Trophoblast cell (in vitro differentiated cells and primary cell): ENCODE data around the gene AIRE.

Source experiments
- DNase-seq, 2 donors: peaks; one replicate each; pipeline ENCODE4 v3.0.0-alpha.2; 2016
- H2AFZ ChIP-seq: 2 replicates; pipeline ENCODE4 v1.6.1; 2013; ENCODE audit warnings: low read length, moderate library complexity, mild to moderate bottlenecking; ENCODE audit not compliant: insufficient read depth, poor library complexity
- H2AK5ac ChIP-seq: 2 replicates; pipeline ENCODE4 v1.6.1; 2013; ENCODE audit warnings: mild to moderate bottlenecking, low read length
- H2BK120ac ChIP-seq: 2 replicates; pipeline ENCODE4 v1.6.1; 2013; ENCODE audit warnings: low read length, mild to moderate bottlenecking, moderate library complexity; ENCODE audit not compliant: insufficient read depth, poor library complexity
- H2BK12ac ChIP-seq: 2 replicates; pipeline ENCODE4 v1.6.1; 2013; ENCODE audit warnings: mild to moderate bottlenecking, low read length, moderate library complexity
- H2BK5ac ChIP-seq: 2 replicates; pipeline ENCODE4 v1.6.1; 2013; ENCODE audit warnings: low read length, low read depth, moderate library complexity, mild to moderate bottlenecking; ENCODE audit not compliant: poor library complexity
- H3K14ac ChIP-seq: 2 replicates; pipeline ENCODE4 v1.6.1; 2013; ENCODE audit warnings: mild to moderate bottlenecking, low read length
- H3K18ac ChIP-seq: 2 replicates; pipeline ENCODE4 v1.6.1; 2013; ENCODE audit warnings: mild to moderate bottlenecking, low read length
- H3K23ac ChIP-seq: 2 replicates; pipeline ENCODE4 v1.6.1; 2013; ENCODE audit warnings: low read length
- H3K27ac ChIP-seq: 2 replicates; pipeline ENCODE4 v1.5.1; 2013; ENCODE audit warnings: low read depth, mild to moderate bottlenecking, inconsistent platforms, low read length, moderate library complexity
- H3K27me3 ChIP-seq: 2 replicates; pipeline ENCODE4 v1.6.1; 2013; ENCODE audit warnings: inconsistent platforms, mild to moderate bottlenecking, low read length, moderate library complexity; ENCODE audit not compliant: insufficient read depth
- H3K36me3 ChIP-seq, 2 experiments: 1 replicate in 1 of 2; 2 replicates in 1 of 2; pipeline ENCODE4 v1.6.1; 2013; ENCODE audit warnings: low read length in 2 of 2, mild to moderate bottlenecking in 2 of 2, moderate library complexity in 1 of 2; ENCODE audit not compliant: insufficient read depth in 2 of 2, control insufficient read depth in 1 of 2
- H3K4ac ChIP-seq: 2 replicates; pipeline ENCODE4 v1.6.1; 2013; ENCODE audit warnings: low read depth, mild to moderate bottlenecking, low read length, moderate library complexity
- H3K4me1 ChIP-seq, 2 experiments: 1 replicate in 1 of 2; 2 replicates in 1 of 2; pipeline ENCODE4 v1.6.1; 2013; ENCODE audit warnings: low read length in 2 of 2, mild to moderate bottlenecking in 2 of 2, moderate library complexity in 1 of 2; ENCODE audit not compliant: insufficient read depth in 2 of 2, control insufficient read depth in 1 of 2
- H3K4me2 ChIP-seq: 2 replicates; pipeline ENCODE4 v1.6.1; 2013; ENCODE audit warnings: inconsistent platforms, mild to moderate bottlenecking, low read length, moderate library complexity
- H3K4me3 ChIP-seq: 2 replicates; pipeline ENCODE4 v1.5.1; 2013; ENCODE audit warnings: mild to moderate bottlenecking, low read depth, low read length, inconsistent platforms
- H3K79me1 ChIP-seq: one replicate; pipeline ENCODE4 v1.6.1; 2013; ENCODE audit warnings: low read length
- H3K79me2 ChIP-seq: 2 replicates; pipeline ENCODE4 v1.6.1; 2013; ENCODE audit warnings: low read length, mild to moderate bottlenecking; ENCODE audit not compliant: control insufficient read depth, insufficient read depth, poor library complexity
- H3K9ac ChIP-seq: 2 replicates; pipeline ENCODE4 v1.6.1; 2013; ENCODE audit warnings: mild to moderate bottlenecking, low read length
- H3K9me3 ChIP-seq: 2 replicates; pipeline ENCODE4 v1.6.1; 2013; ENCODE audit warnings: low read depth, mild to moderate bottlenecking, control low read depth, inconsistent platforms, low read length; ENCODE audit not compliant: insufficient read depth
- H4K12ac ChIP-seq: 2 replicates; pipeline ENCODE4 v1.6.1; 2013; ENCODE audit warnings: low read depth, mild to moderate bottlenecking, low read length, moderate library complexity
- H4K8ac ChIP-seq: 2 replicates; pipeline ENCODE4 v1.6.1; 2013; ENCODE audit warnings: low read depth, mild to moderate bottlenecking, low read length, moderate library complexity
- H4K91ac ChIP-seq: one replicate; pipeline ENCODE4 v1.6.1; 2013; ENCODE audit warnings: low read depth, mild to moderate bottlenecking, low read length, moderate library complexity
- WGBS: extraction: QIAGEN DNeasy Blood & Tissue Kit; methylation state at CpG from one replicate; pipeline ENCODE4 v1.1.7; 2013; ENCODE audit warnings: missing lambda C conversion rate; ENCODE audit not compliant: insufficient read length, insufficient coverage; ENCODE audit errors: extremely low coverage; 5-methylcytosine and 5-hydroxymethylcytosine counted together

Gene AIRE

DNA sequence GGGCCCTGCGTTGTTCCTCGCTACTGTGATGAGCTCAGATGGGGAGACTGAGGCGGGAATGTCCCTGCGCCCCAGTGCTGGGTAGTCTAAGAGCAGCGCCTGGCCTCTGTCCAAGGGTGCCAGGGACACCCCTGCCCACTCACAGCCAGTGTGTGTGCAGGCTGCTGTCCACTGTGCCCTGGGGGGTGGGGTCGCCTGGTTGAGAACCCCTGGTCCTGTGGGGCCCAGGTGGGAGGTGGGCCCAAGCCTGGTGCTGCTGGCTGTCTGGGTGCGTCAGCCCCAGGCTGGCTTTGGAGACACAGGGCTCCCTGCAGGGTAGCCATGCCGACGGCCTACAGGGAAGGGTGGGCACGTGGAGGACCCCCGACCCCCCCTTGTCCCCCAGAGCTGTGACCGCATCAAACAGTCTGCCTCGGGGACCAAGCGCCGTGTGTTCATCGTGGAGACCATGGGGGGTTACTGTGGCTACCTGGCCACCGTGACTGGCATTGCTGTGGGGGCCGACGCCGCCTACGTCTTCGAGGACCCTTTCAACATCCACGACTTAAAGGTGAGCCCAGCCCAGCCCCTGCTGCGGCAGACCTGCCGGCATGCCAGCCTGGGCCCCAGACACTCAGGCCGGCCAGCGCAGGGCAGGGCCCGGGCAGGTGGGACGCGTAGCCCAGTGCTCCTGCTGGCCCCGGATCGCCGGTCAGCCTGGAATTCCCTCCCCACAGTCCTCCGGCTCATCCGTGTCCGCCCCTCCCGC is 38.6 kb downstream of the AIRE start:
- Histone ChIP-seq H3K4me3 (no peak overlapping the region), H3K27ac (no peak overlapping the region), H3K18ac (no peak overlapping the region), H2AK5ac (no peak overlapping the region), H3K4me1 (no peaks in the 10 kb centered on the region), H3K4me2 (no peak overlapping the region), H3K4ac (no peak overlapping the region), H2BK120ac (no peak overlapping the region), H3K9me3 (peaks cover 7% of the 10 kb centered on the region), H2BK5ac (no peak overlapping the region), H3K27me3 (no peaks in the 10 kb centered on the region), H4K12ac (no peak overlapping the region), H2AFZ (no peak overlapping the region), H3K79me2 (no peaks in the 10 kb centered on the region), H3K36me3 (peaks cover 70 to 75% of the 10 kb centered on the region in 2 experiments), H3K23ac (no peak overlapping the region), H4K91ac (no peak overlapping the region), H3K9ac (no peak overlapping the region), H3K14ac (no peak overlapping the region), H3K79me1 (no peaks in the 10 kb centered on the region), H2BK12ac (no peak overlapping the region), H4K8ac (no peak overlapping the region)
- DNase-seq, result no peak
- no CpG with 5 or more reads among the region's 37 CpGs for WGBS

DNA sequence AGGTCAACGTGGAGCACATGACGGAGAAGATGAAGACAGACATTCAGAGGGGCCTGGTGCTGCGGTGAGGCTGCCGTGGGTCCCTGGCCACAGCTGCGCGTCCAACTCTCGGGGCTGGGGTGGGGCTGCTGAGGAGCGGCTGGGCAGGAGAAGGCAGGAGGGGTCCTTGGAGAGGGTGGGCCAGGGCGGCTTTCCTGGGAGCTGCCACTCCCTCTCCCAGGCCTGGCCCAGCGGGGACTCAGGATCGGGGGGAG is 39.1 kb downstream of the AIRE start:
- H4K8ac ChIP-seq, result no peak overlapping the region
- H3K14ac ChIP-seq, result no peak overlapping the region
- no peak overlapping the region for H3K4me3 ChIP-seq
- no peak overlapping the region for H2AFZ ChIP-seq
- no peaks in the 10 kb centered on the region for H3K79me1 ChIP-seq
- no peak overlapping the region for H2BK120ac ChIP-seq
- H3K18ac ChIP-seq, result no peak overlapping the region
- H3K9me3 ChIP-seq, result peaks cover 5% of the 10 kb centered on the region
- H3K4me2 ChIP-seq, result no peak overlapping the region
- no CpG with 5 or more reads among the region's 11 CpGs for WGBS
- DNase-seq, result no peak
- H3K36me3 ChIP-seq, result peaks cover 65 to 70% of the 10 kb centered on the region in 2 experiments
- H3K27me3 ChIP-seq, result no peaks in the 10 kb centered on the region
- no peaks in the 10 kb centered on the region for H3K4me1 ChIP-seq
- no peak overlapping the region for H2BK12ac ChIP-seq
- no peak overlapping the region for H3K4ac ChIP-seq
- no peak overlapping the region for H4K91ac ChIP-seq
- H2BK5ac ChIP-seq, result no peak overlapping the region
- H3K79me2 ChIP-seq, result no peaks in the 10 kb centered on the region
- no peak overlapping the region for H3K27ac ChIP-seq
- H4K12ac ChIP-seq, result no peak overlapping the region
- H3K23ac ChIP-seq, result no peak overlapping the region
- no peak overlapping the region for H3K9ac ChIP-seq
- H2AK5ac ChIP-seq, result no peak overlapping the region

- H3K9me3 ChIP-seq, result peaks cover 3% of the 10 kb centered on the region
- no peak overlapping the region for H2AK5ac ChIP-seq
- H3K4ac ChIP-seq, result no peak overlapping the region
- no CpG with 5 or more reads among the region's 44 CpGs for WGBS
- H3K4me3 ChIP-seq, result no peak overlapping the region
- H2BK5ac ChIP-seq, result no peak overlapping the region
- no peaks in the 10 kb centered on the region for H3K79me1 ChIP-seq
- no peak overlapping the region for H3K23ac ChIP-seq
- no peaks in the 10 kb centered on the region for H3K4me1 ChIP-seq
- H3K79me2 ChIP-seq, result no peaks in the 10 kb centered on the region
- no peaks in the 10 kb centered on the region for H3K27me3 ChIP-seq
- no peak overlapping the region for H3K18ac ChIP-seq
- no peak overlapping the region for H3K4me2 ChIP-seq
- peaks cover 62 to 65% of the 10 kb centered on the region in 2 experiments for H3K36me3 ChIP-seq
- DNase-seq, result no peak
- H2BK12ac ChIP-seq, result no peak overlapping the region
- no peak overlapping the region for H2AFZ ChIP-seq
- H4K91ac ChIP-seq, result no peak overlapping the region
- no peak overlapping the region for H3K27ac ChIP-seq
- no peak overlapping the region for H4K8ac ChIP-seq
- no peak overlapping the region for H2BK120ac ChIP-seq
- H4K12ac ChIP-seq, result no peak overlapping the region
- no peak overlapping the region for H3K14ac ChIP-seq
- H3K9ac ChIP-seq, result no peak overlapping the region
Observed at GRCh38 chr21:44325386-44326271, 40.0 kb downstream of the AIRE start.

GRCh38 chr21:44326272-44326647 is 40.6 kb downstream of the AIRE start:
- no peak overlapping the region for H4K12ac ChIP-seq
- H3K4ac ChIP-seq, result no peak overlapping the region
- no CpG with 5 or more reads among the region's 13 CpGs for WGBS
- H2BK120ac ChIP-seq, result no peak overlapping the region
- no peak overlapping the region for H4K91ac ChIP-seq
- H3K18ac ChIP-seq, result no peak overlapping the region
- H3K4me1 ChIP-seq, result no peaks in the 10 kb centered on the region
- H3K27me3 ChIP-seq, result no peaks in the 10 kb centered on the region
- H3K27ac ChIP-seq, result no peak overlapping the region
- H3K9me3 ChIP-seq, result peaks cover 2% of the 10 kb centered on the region
- no peak overlapping the region for H3K4me3 ChIP-seq
- H2AFZ ChIP-seq, result no peak overlapping the region
- no peaks in the 10 kb centered on the region for H3K79me2 ChIP-seq
- H2BK12ac ChIP-seq, result no peak overlapping the region
- no peak for DNase-seq
- H3K79me1 ChIP-seq, result no peaks in the 10 kb centered on the region
- no peak overlapping the region for H3K23ac ChIP-seq
- H3K4me2 ChIP-seq, result no peak overlapping the region
- no peak overlapping the region for H4K8ac ChIP-seq
- no peak overlapping the region for H3K9ac ChIP-seq
- H3K14ac ChIP-seq, result no peak overlapping the region
- no peak overlapping the region for H2AK5ac ChIP-seq
- peaks cover 61% of the 10 kb centered on the region in 2 experiments for H3K36me3 ChIP-seq
- H2BK5ac ChIP-seq, result no peak overlapping the region
